ENCODE results near the gene MAD1L1. TPM values are rescaled to one million over a fixed set of nuclear protein-coding genes. Genes with fewer than 3 reads are reported as not detected.
A peak's percentile ranks its signal among the peaks of the same experiment; 100 is the strongest.

Gene MAD1L1
- total RNA-seq, 1 donor from 2014 or later = 32.3 TPM

- no peak for TF ChIP-seq EZH2 (IDR thresholded peaks at IDR 0.05; ENCODE audit: insufficient read depth, low read length)
- TF ChIP-seq, protein P1, sequence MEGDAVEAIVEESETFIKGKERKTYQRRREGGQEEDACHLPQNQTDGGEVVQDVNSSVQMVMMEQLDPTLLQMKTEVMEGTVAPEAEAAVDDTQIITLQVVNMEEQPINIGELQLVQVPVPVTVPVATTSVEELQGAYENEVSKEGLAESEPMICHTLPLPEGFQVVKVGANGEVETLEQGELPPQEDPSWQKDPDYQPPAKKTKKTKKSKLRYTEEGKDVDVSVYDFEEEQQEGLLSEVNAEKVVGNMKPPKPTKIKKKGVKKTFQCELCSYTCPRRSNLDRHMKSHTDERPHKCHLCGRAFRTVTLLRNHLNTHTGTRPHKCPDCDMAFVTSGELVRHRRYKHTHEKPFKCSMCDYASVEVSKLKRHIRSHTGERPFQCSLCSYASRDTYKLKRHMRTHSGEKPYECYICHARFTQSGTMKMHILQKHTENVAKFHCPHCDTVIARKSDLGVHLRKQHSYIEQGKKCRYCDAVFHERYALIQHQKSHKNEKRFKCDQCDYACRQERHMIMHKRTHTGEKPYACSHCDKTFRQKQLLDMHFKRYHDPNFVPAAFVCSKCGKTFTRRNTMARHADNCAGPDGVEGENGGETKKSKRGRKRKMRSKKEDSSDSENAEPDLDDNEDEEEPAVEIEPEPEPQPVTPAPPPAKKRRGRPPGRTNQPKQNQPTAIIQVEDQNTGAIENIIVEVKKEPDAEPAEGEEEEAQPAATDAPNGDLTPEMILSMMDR (IDR thresholded peaks at IDR 0.05; ENCODE audit: insufficient read depth, low read depth, low read length) = no peak
- Mint-ChIP-seq H3K4me1 (ENCODE audit: low read depth, unreplicated experiment) (no peaks in the 10 kb centered on the region), H3K9me3 (ENCODE audit: unreplicated experiment) (no peaks in the 10 kb centered on the region), H3K27me3 (ENCODE audit: low read depth, unreplicated experiment) (peaks cover 11% of the 10 kb centered on the region), H3K4me3 (ENCODE audit: unreplicated experiment) (no peak overlapping the region), H3K27ac (ENCODE audit: unreplicated experiment) (no peak overlapping the region), H3K36me3 (ENCODE audit: low read depth, unreplicated experiment) (no peaks in the 10 kb centered on the region)
- Histone ChIP-seq H3K27ac (ENCODE audit: low read depth, low read length) (no peak overlapping the region), H3K27me3 (ENCODE audit: insufficient read depth, low read length) (no peaks in the 10 kb centered on the region), H3K4me3 (ENCODE audit: insufficient read depth, low read depth, low read length) (no peak overlapping the region), H2AFZ (ENCODE audit: low read depth, low read length) (no peak overlapping the region), H3K9ac (ENCODE audit: low read length) (no peak overlapping the region), H3K79me2 (ENCODE audit: insufficient read depth, low read length) (no peaks in the 10 kb centered on the region), H3K4me2 (ENCODE audit: low read length) (no peak overlapping the region), H3K4me1 (ENCODE audit: insufficient read depth, low read length) (no peaks in the 10 kb centered on the region), H3K9me3 (ENCODE audit: insufficient read depth, low read depth, low read length) (no peaks in the 10 kb centered on the region), H3K36me3 (ENCODE audit: insufficient read depth, low read length) (no peaks in the 10 kb centered on the region), H4K20me1 (ENCODE audit: insufficient read depth, low read length) (no peaks in the 10 kb centered on the region)
- FAIRE-seq (no peak), DNase-seq (ENCODE audit: low read depth) (no peak)
These were observed 420.0 kb downstream of the MAD1L1 start for GRCh38 chr7:1812509-1813393.

GRCh38 chr7:1811850-1812508 lies 420.8 kb downstream of the MAD1L1 start:
- TF ChIP-seq EZH2 (IDR thresholded peaks at IDR 0.05; ENCODE audit: insufficient read depth, low read length) = no peak
- no peaks in the 10 kb centered on the region for H3K4me1 Mint-ChIP-seq (ENCODE audit: low read depth, unreplicated experiment)
- H3K79me2 ChIP-seq (ENCODE audit: insufficient read depth, low read length) = no peaks in the 10 kb centered on the region
- peaks cover 11% of the 10 kb centered on the region for H3K27me3 Mint-ChIP-seq (ENCODE audit: low read depth, unreplicated experiment)
- no peak overlapping the region for H2AFZ ChIP-seq (ENCODE audit: low read depth, low read length)
- no peaks in the 10 kb centered on the region for H3K36me3 Mint-ChIP-seq (ENCODE audit: low read depth, unreplicated experiment)
- no peaks in the 10 kb centered on the region for H3K27me3 ChIP-seq (ENCODE audit: insufficient read depth, low read length)
- DNase-seq (ENCODE audit: low read depth) (no peak), FAIRE-seq (no peak)
- H4K20me1 ChIP-seq (ENCODE audit: insufficient read depth, low read length) = no peaks in the 10 kb centered on the region
- H3K36me3 ChIP-seq (ENCODE audit: insufficient read depth, low read length) = no peaks in the 10 kb centered on the region
- no peak overlapping the region for H3K4me3 Mint-ChIP-seq (ENCODE audit: unreplicated experiment)
- no peak overlapping the region for H3K9ac ChIP-seq (ENCODE audit: low read length)
- H3K4me1 ChIP-seq (ENCODE audit: insufficient read depth, low read length) = no peaks in the 10 kb centered on the region
- no peak overlapping the region for H3K4me2 ChIP-seq (ENCODE audit: low read length)
- H3K4me3 ChIP-seq (ENCODE audit: insufficient read depth, low read depth, low read length) = no peak overlapping the region
- H3K9me3 Mint-ChIP-seq (ENCODE audit: unreplicated experiment) = no peaks in the 10 kb centered on the region
- no peak overlapping the region for H3K27ac Mint-ChIP-seq (ENCODE audit: unreplicated experiment)
- H3K9me3 ChIP-seq (ENCODE audit: insufficient read depth, low read depth, low read length) = no peaks in the 10 kb centered on the region
- H3K27ac ChIP-seq (ENCODE audit: low read depth, low read length) = no peak overlapping the region

DNA sequence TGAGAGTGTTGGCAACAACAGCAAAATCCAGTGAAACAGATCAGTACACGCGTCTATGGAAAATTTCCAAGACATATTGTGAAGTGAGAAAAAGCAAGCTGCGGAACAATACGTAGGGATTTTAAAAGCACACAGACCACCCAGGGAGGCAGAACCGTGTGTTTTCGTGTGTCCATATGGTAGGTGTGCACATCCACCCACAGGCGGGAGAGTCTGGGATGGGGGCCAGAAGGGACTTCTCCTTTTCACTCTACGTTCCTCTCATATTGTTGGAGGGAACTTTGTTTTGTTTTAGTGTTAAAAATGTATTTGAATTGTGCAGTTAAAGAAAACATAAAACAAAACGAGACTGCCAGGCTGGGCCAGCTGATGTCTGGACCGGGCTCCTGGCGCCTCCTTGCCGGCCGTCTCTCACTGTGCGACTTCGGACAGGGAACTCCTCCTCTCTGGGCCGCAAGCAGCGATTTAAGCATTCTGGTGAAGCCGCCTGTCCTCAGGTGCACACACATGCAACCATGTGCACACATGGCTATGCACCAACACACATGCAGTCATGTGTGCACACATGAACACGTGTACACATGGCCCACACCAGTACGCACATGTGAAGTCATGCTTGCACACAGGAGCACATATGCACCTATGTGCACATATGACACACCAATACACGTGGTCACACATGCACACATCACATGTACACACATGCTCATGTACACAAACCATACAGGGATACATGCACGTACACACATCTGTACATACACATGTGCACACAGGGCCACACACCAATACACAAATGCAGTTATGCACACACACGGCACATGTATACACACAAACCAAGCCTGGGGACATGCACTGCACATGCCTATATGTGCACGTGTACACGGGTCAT lies 421.5 kb downstream of the MAD1L1 start:
- Mint-ChIP-seq H3K9me3 (ENCODE audit: unreplicated experiment) (no peaks in the 10 kb centered on the region), H3K27ac (ENCODE audit: unreplicated experiment) (no peak overlapping the region), H3K4me3 (ENCODE audit: unreplicated experiment) (no peak overlapping the region), H3K27me3 (ENCODE audit: low read depth, unreplicated experiment) (peaks cover 11% of the 10 kb centered on the region), H3K36me3 (ENCODE audit: low read depth, unreplicated experiment) (no peaks in the 10 kb centered on the region), H3K4me1 (ENCODE audit: low read depth, unreplicated experiment) (no peaks in the 10 kb centered on the region)
- H2AFZ ChIP-seq (ENCODE audit: low read depth, low read length) = no peak overlapping the region
- no peaks in the 10 kb centered on the region for H4K20me1 ChIP-seq (ENCODE audit: insufficient read depth, low read length)
- no peaks in the 10 kb centered on the region for H3K4me1 ChIP-seq (ENCODE audit: insufficient read depth, low read length)
- no peaks in the 10 kb centered on the region for H3K36me3 ChIP-seq (ENCODE audit: insufficient read depth, low read length)
- FAIRE-seq (no peak), DNase-seq (ENCODE audit: low read depth) (no peak)
- no peaks in the 10 kb centered on the region for H3K27me3 ChIP-seq (ENCODE audit: insufficient read depth, low read length)
- peak overlapping the region; percentile 21 for H3K9ac ChIP-seq (ENCODE audit: low read length)
- H3K79me2 ChIP-seq (ENCODE audit: insufficient read depth, low read length) = no peaks in the 10 kb centered on the region
- H3K4me3 ChIP-seq (ENCODE audit: insufficient read depth, low read depth, low read length) = no peak overlapping the region
- H3K9me3 ChIP-seq (ENCODE audit: insufficient read depth, low read depth, low read length) = no peaks in the 10 kb centered on the region
- H3K4me2 ChIP-seq (ENCODE audit: low read length) = peak overlapping the region; percentile 32
- no peak overlapping the region for H3K27ac ChIP-seq (ENCODE audit: low read depth, low read length)
- TF ChIP-seq, protein P1 (IDR thresholded peaks at IDR 0.05; ENCODE audit: insufficient read depth, low read depth, low read length) = no peak
- TF ChIP-seq EZH2 (IDR thresholded peaks at IDR 0.05; ENCODE audit: insufficient read depth, low read length) = no peak
